Stimulated activated CD8-positive, alpha-beta memory T cell treated with anti-CD3 and anti-CD28 coated beads, Interleukin-15, amount 100 ng/mL, for 24 hours (primary cell): ENCODE results near the gene PSMD13.

Experiments used
- DNase-seq: peaks from one replicate; pipeline ENCODE4 v3.0.0-alpha.2; 2020; ENCODE audit warnings: low read depth

Gene PSMD13

DNA sequence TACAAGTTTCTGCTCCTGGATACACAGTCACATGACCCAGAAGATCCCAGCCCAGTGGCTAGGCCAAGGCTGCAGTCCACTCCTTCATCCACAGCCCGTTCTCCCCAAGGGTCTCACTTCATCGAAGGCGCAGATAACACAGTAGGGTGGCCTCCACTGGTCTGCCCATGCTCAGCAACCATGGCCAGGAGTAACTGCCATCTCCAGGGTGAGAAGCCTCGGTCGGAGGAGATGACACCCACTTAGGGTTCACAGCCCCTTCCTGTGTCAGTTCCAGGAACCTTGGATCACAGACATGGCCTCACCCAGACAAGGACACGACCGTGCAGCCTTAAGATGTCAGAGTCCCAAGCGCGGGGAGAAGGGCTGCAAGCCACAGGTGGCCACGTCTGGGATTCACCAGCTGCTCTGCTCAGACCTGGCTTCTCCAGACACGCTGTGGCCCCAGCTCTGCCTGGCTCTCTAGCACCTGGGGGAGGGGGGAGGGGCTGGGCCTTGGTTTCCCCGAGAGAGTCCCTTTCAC lies 32.1 kb upstream of the PSMD13 start:
- DNase-seq = no peak

DNA sequence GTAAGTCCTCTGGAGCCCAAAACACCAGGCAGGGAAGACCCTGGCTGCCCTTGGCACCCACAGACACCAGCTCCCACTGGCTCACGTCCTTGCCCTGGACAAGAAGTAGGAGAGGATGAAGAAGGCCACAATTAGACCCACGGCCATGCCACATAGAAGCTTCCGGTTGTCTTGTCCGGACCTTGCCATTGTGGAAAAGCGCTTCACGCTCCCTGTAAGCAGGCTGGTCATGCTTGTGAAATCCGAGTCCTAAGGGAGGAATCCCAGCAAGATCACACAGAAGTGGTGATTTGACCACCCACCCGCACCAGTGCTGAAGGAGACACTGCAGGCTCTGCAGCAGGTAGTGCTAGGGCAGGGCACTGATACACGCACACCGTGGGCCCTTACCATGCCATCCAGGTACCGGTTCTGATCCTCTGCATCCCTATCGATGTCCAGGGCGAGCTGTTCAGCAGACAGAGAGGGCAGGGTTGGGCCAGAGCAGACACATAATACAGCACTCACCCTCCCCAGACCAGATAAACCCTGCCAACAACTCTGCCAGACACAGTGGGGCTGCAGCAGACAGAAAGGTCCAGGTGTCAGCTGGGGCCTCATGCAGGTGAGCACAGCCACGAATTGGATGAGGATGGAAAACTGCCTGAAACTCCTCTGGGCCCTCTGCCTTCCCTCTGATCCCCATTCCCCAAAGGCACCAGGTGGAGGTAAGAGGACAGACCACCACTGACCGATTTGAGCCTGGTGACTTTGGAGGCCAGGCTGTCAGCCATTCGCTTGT lies 31.4 kb upstream of the PSMD13 start:
- DNase-seq = no peak

DNA sequence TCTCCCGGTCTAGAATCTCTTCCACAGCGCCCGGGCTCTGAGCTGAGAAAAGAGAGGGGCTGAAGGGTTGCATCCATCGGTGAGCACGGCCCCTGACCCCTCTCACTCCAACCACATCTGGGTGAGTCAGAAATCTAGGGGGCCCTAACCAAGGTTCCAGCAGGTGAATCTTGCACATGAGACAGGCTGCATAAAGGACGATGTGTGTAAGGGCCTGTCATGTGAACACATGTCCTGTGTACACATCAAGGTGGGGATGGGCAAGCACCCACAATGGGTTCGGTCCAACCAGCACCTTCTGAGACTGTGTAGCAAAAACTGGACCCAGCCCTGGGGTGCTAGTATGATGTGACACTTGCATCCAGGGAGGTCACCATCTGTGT lies 30.8 kb upstream of the PSMD13 start:
- no peak for DNase-seq

DNA sequence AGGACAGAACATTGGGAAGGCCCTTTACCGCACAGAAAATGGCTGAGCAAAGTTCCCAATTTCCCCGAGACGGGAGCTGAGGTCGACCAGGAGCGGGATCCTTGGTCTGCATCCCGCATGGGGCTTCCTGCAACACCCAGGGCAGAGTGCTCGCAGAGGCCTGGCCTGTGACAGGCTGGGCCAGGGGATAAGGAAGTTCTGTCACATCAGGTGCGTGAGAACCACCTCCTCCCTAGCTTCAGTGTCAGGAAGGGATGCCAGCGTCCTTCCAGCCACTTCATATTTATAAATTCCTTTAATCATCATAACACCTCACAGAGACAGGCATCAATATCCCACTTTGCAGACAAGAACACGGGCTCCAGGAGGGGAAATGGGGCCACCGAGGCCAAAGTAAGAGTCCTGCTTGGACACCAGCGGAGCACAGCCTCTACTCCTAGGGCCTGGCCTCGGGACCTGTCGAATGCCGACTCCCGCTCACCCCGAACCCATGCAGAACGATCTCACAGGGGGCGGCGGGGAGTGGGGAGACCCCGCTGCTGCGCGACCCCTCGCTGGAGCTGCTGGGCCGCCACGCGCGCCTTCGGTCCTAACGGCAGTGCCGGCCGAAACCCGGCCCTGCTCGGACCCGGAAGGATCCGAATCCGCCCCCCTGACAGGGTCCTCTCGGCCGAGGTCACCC lies 30.1 kb upstream of the PSMD13 start:
- DNase-seq = no peak

DNA sequence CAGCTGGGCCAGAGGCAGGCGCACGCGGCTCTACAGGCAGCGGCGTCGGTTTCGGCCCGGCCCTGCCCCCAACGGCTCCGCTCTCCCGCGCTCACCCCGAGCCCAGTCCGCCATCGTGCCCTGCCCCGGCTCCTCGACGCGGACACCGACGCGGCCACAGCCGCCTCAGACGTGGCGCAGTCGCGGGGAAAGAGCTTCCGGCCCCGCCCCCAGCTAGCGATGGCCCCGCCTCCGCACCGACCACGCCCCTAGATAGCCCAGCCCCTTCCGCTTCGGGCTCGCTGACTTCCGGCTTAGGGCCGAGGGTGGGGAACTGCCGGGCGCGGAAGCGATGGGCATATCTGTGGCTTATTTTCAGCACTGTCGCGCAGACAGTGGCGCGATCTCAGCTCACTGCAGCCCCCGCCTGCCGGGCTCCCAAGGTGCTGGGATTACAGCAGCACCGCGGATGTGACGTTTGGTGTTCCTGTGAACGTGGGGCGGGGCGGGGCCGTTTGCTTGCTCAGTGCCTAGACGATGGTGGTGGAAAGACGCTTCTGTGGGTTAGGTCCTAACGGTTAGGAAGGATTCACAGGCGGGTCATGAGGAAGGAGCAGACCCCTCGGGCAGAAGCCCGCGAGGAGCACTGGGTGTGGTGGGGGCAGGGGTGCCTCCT lies 29.4 kb upstream of the PSMD13 start, which contains the start of the genes BET1L and RIC8A:
Gene BET1L, minus strand, starts transcription at position 192 of the 655 bp plus-strand sequence. Its CDS starts 78 bp downstream, at position 114.
Gene RIC8A, plus strand, starts transcription at position 501 of the 655 bp plus-strand sequence. CDS start 1,147 bp downstream, outside the sequence.
- peak; percentile 93 for DNase-seq

DNA sequence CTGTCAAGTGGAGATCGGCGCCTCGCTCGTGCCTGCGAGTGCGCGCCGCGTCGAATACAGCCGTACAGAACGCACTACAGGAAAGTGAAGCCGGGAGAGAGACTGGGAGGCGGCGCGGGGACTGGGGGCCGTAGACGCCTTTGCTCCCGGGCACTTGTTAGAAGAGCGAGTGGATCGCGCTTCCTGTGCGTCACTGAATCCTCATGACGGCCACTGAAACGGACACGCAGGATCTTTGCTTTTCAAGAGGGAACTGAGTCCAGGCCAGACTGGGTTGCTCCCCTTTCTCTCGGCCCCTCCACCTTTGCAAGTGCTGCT lies 29.0 kb upstream of the PSMD13 start:
- DNase-seq = no peak

DNA sequence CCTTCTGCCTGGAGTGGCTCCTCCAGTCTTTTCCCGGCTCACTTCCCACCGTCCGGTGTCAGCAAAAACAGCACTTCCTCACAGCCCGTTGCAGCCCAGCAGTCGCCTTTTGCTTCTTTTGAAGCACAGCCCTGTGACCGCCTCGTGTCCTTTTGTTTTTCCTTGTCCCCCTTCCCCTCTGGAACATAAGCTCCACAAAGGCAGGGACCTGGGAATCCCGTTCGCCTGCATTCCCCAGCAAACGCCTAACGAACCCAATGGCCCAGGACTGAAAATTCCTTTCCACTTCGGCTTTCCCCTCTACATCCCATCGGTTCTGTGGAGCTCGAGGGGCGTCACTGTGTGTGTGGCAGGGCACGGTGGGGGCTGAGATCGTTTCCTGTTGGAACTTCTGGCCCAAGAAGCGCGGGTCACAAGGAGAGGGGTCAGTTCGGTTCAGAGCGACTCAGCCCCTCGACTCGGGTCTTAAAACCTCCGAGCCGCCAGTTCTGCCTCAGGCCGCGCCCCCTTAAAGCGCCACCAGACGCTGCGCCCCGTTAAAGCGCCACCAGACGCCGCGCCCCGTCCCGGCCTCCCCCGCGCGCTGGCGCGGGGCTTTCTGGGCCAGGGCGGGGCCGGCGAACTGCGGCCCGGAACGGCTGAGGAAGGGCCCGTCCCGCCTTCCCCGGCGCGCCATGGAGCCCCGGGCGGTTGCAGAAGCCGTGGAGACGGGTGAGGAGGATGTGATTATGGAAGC lies 28.4 kb upstream of the PSMD13 start:
- DNase-seq = peak; percentile 57

DNA sequence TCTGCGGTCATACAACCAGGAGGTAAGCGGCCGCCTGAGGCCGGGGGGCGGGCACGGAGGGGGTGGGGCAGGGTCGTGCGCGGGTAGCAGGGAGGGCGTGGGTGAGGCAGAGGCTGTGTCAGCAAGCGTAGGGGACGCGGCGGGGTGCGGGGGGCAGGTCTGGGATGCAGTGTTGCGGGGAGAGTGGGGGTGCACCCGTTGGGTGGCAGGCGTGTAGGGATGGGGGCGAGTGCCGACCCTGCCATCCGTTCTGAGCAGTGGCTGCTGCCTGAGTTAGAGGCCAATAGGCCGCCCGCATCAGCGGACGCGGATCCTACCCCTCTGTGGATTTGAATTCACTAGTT lies 27.9 kb upstream of the PSMD13 start:
- DNase-seq = no peak

DNA sequence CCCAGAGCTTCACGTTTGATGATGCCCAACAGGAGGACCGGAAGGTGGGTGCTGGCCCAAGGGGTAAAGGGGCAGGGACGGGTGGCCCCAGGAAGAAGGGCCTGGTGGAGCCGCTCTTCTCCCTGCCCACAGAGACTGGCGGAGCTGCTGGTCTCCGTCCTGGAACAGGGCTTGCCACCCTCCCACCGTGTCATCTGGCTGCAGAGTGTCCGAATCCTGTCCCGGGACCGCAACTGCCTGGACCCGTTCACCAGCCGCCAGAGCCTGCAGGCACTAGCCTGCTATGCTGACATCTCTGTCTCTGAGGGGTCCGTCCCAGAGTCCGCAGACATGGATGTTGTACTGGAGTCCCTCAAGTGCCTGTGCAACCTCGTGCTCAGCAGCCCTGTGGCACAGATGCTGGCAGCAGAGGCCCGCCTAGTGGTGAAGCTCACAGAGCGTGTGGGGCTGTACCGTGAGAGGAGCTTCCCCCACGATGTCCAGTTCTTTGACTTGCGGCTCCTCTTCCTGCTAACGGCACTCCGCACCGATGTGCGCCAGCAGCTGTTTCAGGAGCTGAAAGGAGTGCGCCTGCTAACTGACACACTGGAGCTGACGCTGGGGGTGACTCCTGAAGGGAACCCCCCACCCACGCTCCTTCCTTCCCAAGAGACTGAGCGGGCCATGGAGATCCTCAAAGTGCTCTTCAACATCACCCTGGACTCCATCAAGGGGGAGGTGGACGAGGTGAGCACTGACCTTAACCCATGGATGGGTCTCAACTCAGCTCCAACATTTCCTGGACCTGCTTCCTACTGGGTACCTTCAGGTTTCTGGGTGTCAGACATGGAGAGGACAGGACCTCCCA lies 27.3 kb upstream of the PSMD13 start:
- DNase-seq = no peak

DNA sequence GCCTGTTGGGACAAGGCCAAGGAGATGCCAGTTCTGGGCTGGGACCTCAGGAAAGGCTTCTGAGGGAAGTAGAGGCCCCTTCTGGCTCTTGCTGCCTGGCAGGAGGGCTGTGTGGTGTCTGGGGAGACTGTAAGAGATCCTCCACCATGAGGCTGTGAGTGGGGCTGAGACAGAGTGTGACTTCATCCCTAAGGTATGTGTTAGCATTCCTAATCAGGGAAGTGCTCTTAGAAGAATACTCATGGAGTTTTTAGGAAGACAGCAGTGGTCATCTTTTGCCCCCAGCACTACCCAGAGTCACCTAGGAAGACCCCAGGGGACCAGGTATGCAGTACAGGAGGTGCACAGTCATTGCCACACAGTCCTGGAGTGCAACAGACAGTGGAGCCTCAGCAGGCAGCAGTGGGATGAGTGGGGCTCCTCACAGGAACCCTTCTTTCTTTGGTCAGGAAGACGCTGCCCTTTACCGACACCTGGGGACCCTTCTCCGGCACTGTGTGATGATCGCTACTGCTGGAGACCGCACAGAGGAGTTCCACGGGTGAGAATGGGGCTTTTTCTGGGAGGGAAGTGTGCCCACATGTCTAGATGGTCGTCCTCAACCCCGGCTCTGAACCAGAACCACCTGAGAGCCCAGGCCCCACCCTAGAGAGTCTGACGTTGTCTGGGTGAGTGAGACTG lies 26.5 kb upstream of the PSMD13 start:
- DNase-seq = no peak

DNA sequence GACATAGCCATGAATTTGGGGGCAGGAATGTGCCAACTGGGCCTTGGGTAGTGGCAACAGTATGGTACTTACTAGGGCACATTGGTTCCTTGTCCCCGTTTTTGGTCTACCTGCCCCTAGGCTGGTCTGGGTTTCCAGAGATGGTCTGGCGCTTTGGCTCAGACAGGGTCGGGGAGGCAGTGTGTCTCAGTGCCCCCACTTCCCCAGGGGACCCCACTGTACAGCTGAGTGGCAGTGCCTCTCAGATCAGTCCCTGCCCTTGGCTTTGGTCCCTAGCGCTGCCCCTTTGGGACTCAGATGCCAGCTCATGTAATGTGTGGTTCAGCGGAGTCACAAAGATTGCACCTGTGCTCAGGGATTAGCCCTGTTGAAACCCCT lies 26.0 kb upstream of the PSMD13 start:
- DNase-seq = no peak

DNA sequence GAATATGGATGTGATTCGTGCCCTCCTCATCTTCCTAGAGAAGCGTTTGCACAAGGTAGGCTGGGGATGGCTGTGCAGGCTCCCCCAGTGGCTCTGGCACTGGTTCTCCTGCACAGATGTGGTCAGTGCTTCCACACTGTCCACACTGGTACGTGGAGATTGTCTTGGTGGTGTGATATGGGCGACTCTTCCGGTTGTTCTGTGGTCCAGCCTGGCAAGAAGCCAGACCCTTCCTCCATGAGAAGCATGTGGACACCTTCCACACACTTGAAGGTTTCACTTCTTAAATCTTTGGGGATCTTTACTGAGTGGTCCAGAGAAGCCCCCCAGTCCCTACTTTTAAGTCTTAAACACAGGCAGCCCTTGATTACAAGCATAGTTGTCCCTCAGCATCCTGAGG lies 25.5 kb upstream of the PSMD13 start:
- no peak for DNase-seq

DNA sequence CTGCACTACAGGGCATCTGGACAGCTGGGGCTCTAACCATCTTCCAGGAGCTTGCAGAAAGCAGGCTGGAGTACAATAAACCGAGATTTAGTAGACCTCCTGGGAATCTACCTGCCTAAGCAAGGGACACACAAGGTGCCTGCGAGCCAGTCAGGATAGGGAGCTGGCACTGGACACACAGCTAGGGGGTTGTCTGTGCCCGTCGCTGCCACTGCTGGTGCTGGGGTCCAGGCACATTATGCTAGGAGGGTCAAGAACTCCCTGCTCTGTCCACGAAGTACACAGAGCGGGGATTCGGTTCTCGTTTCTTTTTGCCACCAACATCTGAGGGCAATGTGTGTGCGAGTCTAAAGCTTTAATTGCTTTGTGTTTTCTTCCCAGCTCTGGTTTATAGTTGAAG lies 25.0 kb upstream of the PSMD13 start:
- no peak for DNase-seq

DNA sequence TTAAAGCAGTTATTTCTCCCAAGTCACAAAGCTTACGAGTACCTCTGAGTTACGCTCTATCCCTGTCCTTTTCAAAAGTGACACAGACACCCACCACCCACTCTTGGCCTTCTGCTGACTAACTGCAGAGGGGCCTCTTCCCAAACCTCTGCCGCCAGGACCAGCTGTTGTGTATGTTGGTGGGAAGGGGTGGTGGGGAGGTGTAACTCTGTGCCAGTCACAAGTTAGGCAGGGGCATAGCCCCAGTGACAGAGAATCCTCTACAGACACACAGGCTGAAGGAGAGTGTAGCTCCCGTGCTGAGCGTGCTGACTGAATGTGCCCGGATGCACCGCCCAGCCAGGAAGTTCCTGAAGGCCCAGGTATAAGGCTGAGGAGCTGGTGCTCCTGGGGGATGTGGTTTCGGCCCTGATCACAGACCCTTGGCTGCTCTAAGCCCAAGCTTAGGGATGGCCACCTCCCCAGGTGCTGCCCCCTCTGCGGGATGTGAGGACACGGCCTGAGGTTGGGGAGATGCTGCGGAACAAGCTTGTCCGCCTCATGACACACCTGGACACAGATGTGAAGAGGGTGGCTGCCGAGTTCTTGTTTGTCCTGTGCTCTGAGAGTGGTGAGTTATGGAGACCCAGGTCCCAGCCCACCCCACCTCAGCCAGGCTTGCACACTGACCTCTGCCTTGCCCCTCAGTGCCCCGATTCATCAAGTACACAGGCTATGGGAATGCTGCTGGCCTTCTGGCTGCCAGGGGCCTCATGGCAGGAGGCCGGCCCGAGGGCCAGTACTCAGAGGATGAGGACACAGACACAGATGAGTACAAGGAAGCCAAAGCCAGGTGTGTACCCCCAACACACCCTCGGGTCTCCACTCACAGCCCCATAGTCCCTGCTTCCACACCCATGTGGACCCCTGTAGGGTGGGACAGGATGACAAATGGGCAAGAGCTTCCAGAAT lies 24.4 kb upstream of the PSMD13 start:
- DNase-seq = no peak

DNA sequence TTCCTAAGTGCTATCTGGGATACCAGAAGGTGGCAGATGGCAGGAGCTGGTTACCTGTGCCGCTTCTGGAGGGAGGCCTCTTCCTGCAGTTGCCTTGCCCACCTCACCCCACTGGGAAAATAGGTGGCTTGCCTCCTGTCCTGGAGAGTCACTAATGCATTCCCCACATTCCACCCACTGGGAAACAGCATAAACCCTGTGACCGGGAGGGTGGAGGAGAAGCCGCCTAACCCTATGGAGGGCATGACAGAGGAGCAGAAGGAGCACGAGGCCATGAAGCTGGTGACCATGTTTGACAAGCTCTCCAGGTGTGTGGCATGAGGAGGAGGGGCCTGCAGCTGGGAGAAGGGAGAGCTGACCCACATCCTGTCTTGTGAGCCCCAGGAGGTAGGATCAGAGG lies 23.7 kb upstream of the PSMD13 start:
- no peak for DNase-seq

DNA sequence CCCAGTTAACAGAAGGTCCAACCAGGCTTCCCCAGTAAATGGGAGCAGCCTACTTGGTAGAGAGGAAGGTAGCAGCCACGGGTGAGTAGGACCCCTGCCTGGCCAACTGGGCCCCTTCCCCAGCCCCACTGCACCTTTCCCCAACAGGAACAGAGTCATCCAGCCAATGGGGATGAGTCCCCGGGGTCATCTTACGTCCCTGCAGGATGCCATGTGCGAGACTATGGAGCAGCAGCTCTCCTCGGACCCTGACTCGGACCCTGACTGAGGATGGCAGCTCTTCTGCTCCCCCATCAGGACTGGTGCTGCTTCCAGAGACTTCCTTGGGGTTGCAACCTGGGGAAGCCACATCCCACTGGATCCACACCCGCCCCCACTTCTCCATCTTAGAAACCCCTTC lies 22.7 kb upstream of the PSMD13 start:
- DNase-seq = no peak

DNA sequence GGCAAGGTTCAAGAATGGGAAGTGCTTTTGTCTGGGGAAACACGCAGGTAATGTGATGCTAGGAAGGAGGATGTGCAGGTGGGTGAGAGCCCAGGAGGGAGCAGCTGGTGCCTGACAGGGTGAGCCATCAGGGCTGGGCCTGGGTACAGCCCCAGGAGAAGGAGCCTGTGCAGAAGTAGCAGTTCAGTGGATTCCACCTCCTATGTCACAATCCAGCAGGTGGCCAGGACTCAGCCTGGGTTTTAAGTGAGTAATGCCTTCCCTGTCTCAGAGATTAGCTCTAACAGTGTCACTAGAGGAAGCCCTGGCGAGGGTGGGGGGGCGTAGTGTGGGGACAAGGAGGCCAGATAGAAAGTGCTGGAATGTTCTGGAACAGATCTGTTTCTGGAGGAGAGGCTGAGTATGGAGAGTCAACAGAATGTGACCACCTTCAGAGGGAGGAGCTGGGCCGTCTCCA lies 21.2 kb upstream of the PSMD13 start:
- no peak for DNase-seq

DNA sequence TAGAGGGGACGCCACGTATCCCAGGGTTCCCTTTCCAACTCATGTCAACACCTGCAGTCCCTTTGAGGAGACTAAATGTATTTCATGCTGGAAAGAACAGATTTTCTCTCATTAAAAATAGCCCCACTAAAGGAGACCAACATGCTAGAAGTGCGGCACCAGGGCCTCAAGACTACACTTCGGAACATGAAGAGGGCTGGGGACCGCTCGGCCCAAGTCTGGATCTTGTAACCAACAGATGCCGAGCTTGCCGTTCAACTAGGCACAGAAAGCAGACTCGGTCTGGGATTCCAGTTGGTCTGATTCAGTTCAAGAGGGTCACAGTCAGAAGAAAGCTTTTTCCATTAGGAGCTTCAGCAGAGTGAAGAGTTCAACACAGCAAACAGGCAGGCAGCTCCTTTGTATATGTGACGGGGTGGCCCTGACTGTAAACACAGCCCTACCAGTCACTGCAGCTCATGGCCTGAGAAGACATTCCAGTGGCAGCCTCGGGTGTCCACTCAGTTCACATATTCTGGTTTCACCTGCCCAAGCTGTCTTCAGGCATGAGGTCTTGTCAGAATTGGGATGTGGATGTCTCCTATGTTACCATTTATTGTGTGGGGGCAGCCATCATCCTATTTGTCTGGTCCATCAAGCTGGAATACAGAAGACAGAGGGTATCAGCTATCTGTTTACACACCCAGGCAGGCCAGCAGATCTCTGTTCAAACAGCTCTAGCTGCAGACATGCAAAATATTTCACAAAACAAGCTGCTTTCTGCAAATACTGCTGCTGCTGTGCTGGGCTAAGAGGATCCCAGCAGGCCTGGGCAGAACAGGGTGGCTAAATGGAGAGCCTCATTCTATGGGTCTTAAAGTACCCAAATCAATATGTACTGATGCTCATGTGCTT lies 20.4 kb upstream of the PSMD13 start:
- DNase-seq = no peak

DNA sequence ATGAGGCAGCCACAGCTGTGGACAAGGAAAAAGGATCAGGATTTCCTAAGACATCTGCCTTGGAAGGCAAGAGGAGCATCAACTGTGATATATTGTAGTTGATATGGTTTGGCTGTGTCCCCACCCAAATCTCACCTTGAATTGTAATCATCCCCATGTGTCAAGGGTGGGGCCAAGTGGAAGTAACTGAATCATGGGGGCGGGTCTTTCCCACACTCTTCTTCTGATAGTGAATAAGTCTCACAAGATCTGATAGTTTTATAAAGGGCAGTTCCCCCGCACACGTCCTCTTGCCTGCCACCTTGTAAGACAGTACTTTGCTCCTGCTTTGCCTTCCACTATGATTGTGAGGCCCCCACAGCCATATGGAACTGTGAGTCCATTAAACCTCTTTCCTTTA lies 19.1 kb upstream of the PSMD13 start:
- no peak for DNase-seq
